ENCODE results near the gene PADI1.

GRCh38 chr1:17276568-17276967, 71.6 kb downstream of the PADI1 start:
- TF ChIP-seq CTCF (IDR thresholded peaks at IDR 0.05; ENCODE audit: low read depth, low read length) (no peak), EZH2phosphoT487 (IDR thresholded peaks at IDR 0.05; ENCODE audit: low read depth) (no peak)
